Left cardiac atrium (tissue), 4 donors: Measurements from ENCODE around the gene GPS1. TPM values are rescaled to one million over a fixed set of nuclear protein-coding genes. Genes with fewer than 3 reads are reported as not detected.
A peak's percentile ranks its signal among the peaks of the same experiment; 100 is the strongest.

ENCODE experiments used
- ATAC-seq, 2 donors: fragments of 200-7000 bp; cut with Tn5 transposase; one replicate each; pipeline ENCODE4 v1.9.1; 2020; ENCODE audit warnings: mild to moderate bottlenecking in 2 of 2, moderate library complexity in 2 of 2
- DNase-seq: peaks from one replicate; pipeline ENCODE4 v3.0.0-alpha.2; 2020
- intact Hi-C, 2 donors: fragments of 100-400 bp; cut with DNase I; formaldehyde crosslinking; loops; one replicate each; pipeline versions ENCODE4 v1.14.1 to v1.15.1; 2022 to 2023
- total RNA-seq, 2 donors: library from RNA; stranded (reverse); fragmentation: NEBNext Ultra II Directional; extraction: Animal tissue kit (Norgen Biotek cat#: 25700); gene quantifications; one replicate each; pipeline ENCODE4 v1.2.1, GENCODE V29; 2021
- donor health status: DM: no; HTN: yes; CAD: no.
- donor health status: DM: no; HTN: yes; CAD: no; lungs with severe emphysema.
- donor health status: DM: yes; HTN: yes; CAD: no.
- donor health status: Dilated cardiomyopathy.

GPS1 gene
- total RNA-seq, 2 donors from 2014 or later, result 72.2 to 79.3 TPM

DNA sequence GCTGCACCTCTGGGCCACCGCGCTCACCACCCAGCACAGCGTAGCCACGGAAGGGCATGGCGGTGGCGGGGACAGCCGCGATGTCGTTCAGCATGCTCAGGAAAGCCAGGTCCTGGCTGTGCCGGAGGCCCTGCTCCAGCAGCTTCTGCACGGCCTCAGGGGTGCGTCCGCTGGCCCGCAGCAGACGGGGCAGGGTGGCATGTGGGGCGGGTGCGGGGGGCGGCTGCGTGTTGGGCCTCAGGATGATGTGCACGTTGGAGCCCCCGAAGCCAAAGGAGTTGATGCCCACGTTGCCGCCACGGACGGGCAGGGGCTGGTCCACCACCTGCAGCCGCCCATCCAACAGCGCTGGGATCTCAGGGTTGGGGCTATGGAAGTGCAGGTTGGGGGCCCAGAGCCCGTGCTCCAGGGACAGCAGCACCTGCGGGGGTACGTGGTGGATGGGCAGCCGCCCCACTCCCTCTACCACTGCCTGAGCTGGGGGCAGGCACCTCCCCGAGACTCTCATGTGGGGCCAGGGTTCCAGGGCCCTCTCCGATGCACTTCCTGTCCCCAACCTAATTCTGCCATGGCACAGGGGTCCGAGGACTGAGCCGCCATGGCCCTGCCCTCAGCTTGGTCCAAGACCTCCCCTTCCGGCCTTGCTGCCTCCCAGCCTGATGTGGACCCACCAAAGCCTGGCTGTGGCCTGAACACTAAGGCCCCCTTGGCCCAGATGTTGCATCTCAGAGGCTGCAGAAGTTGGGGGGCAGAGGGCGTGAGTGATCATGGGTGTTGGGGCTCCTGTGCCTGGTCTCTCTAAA lies 39.8 kb downstream of the GPS1 start:
- intact Hi-C loops, result no loop called here
- no peak for ATAC-seq
- DNase-seq, result peak; percentile 15

DNA sequence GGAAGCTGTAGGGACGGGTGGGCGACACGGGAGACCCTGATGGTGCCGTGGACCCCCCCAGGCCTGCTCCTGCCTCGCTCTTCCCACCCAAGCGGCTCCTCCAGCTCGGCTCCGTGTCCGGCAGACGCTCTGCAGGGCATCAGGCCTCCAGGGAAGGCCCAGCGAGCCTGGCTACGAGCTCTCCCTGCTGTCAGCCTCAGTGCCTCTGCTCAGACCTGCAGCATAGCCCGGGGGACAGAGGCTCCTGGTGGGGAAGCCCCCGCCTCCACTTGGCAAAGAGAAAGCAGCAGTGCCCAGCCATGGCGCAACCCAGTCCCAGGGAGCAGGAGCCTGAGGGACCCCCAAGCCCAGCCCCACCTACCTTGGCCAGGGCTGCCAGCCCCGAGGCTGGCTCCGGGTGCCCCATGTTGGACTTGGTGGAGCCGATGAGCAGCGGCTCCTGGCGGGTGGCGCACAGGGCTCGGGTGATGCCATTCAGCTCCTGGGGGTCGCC lies 40.4 kb downstream of the GPS1 start:
- peak; percentile 6 for DNase-seq
- intact Hi-C loops, result no loop called here
- ATAC-seq, result no peak

DNA sequence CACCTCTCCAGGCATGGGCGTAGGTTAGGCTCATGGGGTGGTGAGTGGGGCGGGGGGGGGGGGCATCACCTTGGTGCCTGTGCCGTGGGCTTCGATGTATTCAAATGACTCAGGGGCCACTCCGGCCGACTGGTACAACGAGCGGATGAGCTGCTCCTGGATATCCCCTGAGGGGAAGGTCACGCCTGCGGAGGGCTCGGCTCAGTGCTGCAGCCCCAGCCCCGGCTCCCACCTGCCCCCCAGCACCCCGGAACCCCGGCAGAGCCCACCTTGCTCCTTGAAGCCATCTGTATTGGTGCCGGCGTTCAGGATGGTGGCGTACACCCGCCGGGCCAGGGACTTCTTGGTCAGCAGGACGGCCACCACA lies 40.9 kb downstream of the GPS1 start:
- intact Hi-C loops, result no loop called here
- peak; percentile 20 for DNase-seq

DNA sequence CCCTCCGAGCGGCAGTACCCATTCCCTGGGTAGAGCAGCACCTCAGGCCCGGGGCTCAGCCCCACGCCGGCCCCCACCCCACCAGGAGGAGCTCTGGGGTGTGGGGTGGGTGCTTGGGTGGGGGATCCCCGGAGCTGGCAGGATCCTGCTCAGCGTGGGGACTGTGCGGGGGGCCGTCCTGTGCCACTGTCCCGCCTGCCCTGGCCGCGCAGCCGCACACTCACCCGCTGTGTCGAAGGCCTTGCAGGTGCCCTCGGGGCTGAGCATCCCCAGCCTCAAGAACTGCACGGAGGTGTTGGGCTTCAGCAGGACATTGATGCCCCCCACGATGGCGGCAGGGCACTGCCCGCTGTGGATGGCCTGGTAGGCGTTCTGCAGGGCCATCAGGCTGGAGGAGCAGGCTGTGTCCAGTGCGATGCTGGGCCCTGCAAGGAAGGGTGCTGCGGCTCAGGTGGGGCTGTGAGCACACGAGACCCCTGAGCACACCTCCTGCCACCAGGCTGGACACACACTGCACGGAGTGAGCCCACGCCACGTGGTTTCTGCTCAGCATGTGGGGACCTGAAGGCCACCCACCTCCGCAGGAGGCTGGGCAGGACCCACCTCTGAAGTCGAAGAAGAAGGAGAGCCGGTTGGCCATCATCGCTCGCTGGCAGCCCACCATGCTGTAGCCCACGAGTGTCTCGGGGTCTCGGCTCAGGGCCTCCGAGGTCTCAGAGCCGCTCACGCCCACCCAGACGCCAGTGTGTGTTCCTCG lies 41.5 kb downstream of the GPS1 start:
- ATAC-seq, result no peak
- intact Hi-C loops, result no loop called here
- peak; percentile 20 for DNase-seq

More for the DNA sequence above, 40.9 kb downstream of the GPS1 start:
- ATAC-seq, result no peak

DNA sequence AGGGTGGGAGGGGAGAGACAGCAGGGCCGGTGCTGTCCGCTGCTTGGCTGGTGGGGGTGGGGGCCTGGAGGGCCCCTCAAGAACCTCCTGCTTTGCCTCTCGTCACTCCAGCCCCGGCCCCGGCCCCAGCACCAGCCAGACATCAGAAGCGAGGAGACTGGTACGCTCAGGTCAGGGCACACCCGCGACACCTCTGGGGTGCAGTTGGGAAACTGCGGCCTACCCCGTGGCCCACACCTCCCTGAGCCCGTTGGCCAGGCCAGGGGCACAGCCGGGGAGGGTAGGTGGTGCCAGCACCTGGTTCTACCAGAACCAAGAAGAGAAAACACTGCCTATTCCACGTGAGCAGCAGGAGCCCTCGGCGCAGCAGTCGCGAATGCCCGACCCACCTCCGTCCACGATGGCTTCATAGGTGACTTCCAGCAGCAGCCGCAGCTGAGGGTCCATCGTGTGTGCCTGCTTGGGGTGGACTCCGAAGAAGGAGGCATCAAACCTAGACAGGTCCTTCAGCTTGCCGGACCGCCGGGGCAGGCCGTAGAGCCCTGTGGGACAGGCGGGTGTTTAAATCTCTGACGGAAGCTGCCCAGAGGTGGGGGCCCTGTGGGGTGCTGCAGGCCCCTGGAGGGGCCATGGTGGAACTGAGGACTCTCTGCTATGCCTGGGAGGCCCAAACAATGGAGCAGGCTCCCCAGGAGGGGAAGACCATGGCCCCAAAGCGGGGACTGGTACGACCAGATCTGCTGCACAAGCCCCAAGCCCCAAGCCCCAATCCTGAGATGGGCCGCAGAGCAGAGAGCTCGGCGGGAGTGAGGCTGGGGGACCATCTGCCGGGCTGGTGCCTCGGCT lies 43.5 kb downstream of the GPS1 start:
- ATAC-seq (no peak), DNase-seq (peak; percentile 16)
- intact Hi-C loops, result loop anchor here in 1 of 2 donors (5.0 kb wide), 1 partner anchor 58 kb away; the partner anchor contains the start of gene DCXR

DNA sequence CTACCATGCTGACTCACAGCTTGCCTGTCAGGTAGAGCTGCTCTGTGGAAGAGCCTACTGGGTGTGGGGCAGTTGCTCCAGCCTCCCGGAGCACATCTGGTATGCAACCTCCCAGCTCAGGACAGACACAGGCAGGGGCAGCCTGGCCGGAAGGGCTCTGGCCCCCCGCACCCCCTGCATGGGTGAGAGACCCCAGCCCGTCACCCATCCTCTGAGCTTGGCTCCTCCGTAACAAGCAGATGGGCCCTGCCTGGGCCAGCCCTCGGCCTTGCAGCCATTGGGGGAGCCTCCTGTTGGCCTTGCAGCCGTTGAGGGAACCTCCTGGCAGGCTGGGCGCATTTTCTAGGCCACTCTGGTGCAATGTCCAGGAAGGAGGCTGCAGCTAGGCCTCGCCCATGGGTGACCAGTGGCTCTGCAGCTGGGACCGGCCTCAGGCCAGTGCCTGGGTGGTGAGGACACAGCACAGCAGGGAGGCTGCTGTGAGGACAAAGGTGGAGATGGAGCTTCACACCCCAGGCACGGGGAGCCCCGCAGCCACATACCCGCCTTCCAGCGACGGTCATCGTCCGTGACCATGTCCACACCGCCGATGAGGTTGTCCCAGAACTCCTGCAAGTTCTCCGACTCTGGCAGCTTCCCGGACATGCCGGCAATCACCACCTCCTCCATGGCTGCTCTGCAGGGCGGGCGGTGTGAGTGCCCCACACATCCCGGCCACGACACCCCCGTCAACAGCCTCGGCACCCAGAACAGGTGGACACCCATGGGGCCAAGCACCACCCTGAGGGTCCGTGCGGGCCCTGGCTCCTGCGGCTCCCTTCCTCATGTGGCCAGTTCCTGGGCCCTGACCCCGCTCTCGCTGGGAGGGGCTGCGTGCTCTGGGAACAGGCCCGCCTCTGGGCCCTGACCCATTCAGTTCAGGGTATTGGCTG lies 44.3 kb downstream of the GPS1 start:
- DNase-seq (peak; percentile 31), ATAC-seq (no peak)
- intact Hi-C loops, result loop anchor here in 1 of 2 donors (5.0 kb wide), 1 partner anchor 59 kb away; the partner anchor contains the start of gene DCXR

DNA sequence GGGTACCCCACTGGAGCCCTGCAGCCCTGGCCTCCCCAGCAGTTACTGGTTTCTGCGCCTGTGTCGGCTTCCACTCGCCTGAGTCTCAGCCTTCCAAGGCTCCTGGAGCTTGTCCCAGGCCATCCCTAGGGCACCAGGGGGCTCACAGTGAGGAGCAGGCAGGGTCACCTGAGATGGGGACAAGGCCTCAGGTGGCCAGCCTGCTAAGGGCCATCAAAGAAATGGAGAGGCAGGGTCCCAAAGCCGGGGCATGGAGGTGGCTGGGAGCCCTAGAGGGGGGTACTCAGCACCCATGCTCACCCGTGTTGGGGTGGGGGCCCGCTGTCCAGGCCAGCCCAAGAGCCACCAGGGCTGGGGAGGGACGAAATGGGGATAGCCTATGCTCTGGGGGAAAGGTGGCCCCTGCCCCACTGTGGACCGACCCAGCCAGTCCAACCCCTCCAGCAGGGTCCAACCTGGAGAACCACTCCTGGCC lies 45.0 kb downstream of the GPS1 start:
- intact Hi-C loops, result loop anchor here in 1 of 2 donors (5.0 kb wide), 1 partner anchor 59 kb away; the partner anchor contains the start of gene DCXR
- DNase-seq (peak; percentile 26), ATAC-seq (no peak)

DNA sequence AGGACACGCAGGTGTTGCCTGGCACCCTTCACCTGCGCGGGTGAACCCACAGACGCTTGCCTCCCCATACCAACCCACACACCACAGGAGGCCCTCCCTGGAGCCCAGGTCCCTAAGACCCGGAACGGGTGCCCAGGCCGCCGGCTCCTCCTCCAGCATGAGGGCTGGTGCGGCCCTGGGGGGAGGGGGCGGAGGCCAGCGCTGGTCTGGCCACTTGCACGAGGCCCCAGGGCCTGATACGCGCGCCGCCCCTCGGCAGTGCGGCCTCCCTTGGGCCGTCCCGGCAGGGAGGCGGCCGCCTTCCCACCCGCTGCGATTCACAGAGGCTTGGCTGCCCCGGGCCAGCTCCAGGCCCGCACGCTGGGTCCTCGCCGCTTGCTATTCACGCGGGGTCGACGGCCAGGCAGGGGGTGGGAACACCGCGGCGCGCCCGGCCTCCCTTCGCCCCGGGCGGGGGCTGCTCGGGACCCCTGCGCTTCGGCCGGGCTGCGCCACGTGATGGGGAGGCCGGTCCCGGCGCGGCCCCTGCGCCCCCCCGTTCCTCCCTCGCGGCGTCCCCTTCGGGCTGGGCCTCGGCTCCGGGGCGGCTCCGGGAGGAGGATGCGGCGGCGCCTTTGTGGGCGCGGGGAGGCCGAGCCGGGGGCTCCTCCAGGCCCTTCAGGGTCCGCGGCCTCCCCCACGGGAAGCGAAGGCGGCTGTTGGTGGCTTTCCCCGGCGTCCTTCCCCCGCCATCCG lies 45.7 kb downstream of the GPS1 start:
- DNase-seq, result peak; percentile 57
- intact Hi-C loops, result loop anchor here in 1 of 2 donors (5.0 kb wide), 1 partner anchor 60 kb away; the partner anchor contains the start of gene DCXR

DNA sequence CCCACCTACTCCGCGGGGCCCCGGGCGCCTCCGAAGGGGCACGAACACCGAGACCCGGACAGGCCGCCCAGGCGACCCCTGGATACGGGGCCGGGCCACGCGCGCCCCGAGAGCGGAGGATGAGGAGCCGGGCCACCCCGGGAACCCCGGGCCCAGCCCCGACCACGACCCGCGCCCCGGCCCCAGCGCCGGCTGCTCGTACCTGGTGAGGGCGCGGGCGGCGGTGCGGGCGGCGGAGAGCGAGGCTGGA lies 46.1 kb downstream of the GPS1 start:
- DNase-seq, result no peak
- ATAC-seq, result no peak
- intact Hi-C loops, result loop anchor here in 1 of 2 donors (5.0 kb wide), 1 partner anchor 61 kb away; the partner anchor contains the start of gene DCXR

More for the DNA sequence above, 45.7 kb downstream of the GPS1 start:
- peak; percentile 6 to 8 for ATAC-seq

DNA sequence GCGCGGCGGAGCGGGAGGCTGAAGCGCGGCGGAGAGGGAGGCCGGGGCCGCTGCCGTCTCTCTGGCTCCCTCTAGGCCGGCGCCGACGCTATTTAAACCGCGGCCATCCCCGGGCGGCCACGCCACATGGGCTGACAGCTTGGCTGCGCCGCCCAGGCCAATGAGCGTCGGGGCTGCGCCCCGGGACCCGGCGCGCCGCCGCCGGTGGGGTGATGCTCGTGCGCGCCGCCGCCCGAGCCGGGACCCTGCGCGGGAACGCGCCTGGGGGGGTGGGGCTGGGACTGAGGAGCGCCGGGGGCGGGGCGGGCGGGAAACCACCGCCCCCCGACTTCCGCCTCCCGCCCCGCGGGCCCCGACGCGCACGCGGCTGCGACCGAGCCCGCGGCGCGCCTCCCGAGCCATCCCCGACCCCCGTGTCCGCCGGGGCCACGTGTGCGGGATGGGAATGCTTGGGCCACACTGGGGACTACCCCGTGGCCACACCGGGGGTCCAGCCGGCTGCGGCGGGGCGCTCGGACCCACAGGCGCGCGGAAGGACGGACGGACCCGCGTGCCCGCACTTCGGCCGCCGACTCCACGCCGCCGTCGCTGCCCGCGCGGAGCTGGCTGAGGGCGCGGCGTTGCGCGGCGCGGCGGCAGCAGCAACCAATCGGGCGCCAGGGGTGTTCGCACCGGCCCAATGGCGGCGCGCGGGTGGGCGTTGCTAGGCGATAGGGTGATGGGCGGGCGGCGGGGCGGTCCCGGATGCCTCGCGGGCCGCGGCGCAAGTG lies 46.7 kb downstream of the GPS1 start, which contains the start of gene FASN:
FASN (minus strand) TSS at position 68 of the 770 bp plus-strand sequence. CDS start 1,791 bp downstream, outside the sequence.
- intact Hi-C loops, result loop anchor here in 1 of 2 donors (5.0 kb wide), 1 partner anchor 61 kb away; the partner anchor contains the start of gene DCXR
- DNase-seq (peak; percentile 96), ATAC-seq (peak; percentile 82 to 85)

DNA sequence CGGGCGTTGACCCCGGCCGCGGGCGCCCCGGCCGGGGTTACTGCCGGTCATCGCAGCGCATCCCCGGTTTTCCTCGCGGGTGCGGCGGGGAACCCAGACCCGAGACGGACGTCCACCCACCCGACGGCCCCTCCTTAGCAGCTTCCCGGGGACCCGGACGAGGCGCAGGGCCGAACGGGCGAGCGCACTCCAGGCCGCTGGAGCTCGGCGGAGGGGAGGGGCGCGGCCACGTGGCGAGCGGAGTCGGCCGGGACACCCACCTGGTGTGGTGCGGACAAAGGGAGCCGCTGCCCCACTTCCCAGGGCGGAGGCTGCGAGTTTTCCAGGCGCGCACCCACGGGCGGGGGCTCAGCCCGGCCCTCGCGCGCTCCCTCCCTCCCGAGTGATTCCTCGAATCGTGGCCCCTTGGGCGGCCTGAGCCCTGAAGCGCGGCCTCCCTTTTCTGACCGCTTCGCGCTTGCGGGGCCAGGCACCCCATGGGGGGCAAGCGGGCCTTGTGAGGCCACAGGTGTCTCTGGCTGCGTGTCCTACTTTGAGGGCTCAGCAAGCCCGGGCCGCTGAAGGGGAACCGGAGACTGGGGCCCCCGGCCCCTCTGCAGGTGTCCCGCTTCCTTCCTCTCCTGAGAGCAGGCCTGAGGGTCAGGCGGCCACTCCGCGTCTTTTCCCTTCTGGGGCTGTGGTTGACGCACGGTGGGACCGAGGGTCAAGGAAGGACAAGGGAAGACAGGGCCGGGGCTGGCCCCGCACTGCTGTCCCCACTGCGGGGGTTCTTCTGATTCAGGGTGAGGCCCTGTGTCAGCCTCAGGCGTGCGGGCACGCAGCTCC lies 47.5 kb downstream of the GPS1 start:
- no peak for DNase-seq
- peak; percentile 1 to 13 for ATAC-seq
- intact Hi-C loops, result loop anchor here in 1 of 2 donors (5.0 kb wide), 1 partner anchor 62 kb away; the partner anchor contains the start of gene DCXR

DNA sequence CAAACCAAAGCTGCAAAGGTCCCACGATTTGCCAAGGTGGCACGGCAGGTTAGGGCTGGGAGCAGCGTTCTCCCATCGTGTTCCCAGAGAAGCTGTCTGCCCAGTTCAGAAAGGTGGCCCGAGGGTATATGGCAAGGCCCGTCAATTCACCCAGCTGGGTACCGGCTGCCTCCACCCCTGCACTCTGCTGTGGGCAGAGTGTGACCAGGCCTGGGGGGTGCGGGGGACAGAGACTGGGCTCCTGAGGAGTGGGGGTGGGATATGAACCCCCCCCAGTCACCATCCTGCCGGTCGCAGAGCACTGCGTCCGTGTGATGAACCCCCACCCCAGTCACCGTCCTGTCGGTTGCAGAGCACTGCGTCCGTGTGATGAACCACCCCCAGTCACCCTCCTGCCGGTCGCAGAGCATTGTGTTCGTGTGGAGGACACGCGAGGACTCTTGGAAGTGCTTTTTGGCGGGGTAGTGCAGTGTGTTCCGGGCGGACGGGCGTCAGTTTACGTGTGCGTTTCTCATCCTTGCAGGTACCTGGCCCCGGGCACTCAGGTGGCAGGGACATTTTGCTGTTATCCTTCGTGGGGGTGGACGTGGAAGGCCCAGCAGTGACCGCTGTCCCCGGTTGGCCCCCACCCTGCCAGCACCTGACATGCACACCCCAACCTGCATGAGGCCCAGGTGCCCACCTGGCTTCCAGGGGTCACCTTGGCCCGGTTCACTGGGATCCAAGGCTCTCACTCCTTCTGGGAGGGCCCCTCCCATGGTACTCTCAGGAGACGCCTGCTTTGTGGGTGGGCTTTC lies 49.0 kb downstream of the GPS1 start:
- DNase-seq, result peak; percentile 21
- no peak for ATAC-seq
- intact Hi-C loops, result no loop called here

DNA sequence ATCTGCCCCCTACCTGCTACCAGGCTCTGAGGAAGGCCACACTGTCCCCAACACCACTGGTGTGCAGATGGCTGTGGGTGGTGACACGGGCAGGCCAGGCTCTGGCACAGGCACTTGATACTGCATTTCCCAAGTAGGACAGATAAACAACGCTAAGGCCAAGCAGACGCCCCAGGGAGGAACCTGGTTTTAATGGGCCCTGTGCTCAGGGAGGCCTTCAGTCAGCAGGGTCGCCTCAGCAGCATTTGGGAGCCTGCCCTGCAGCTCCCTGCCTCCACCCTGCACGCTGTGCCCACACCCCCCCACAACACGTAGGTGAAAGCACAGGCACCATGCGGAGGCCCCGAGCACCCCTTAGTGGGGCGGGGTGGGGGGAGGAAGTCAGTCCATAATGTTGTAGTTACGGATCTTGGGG lies 49.6 kb downstream of the GPS1 start:
- intact Hi-C loops, result no loop called here
- no peak for ATAC-seq
- no peak for DNase-seq

DNA sequence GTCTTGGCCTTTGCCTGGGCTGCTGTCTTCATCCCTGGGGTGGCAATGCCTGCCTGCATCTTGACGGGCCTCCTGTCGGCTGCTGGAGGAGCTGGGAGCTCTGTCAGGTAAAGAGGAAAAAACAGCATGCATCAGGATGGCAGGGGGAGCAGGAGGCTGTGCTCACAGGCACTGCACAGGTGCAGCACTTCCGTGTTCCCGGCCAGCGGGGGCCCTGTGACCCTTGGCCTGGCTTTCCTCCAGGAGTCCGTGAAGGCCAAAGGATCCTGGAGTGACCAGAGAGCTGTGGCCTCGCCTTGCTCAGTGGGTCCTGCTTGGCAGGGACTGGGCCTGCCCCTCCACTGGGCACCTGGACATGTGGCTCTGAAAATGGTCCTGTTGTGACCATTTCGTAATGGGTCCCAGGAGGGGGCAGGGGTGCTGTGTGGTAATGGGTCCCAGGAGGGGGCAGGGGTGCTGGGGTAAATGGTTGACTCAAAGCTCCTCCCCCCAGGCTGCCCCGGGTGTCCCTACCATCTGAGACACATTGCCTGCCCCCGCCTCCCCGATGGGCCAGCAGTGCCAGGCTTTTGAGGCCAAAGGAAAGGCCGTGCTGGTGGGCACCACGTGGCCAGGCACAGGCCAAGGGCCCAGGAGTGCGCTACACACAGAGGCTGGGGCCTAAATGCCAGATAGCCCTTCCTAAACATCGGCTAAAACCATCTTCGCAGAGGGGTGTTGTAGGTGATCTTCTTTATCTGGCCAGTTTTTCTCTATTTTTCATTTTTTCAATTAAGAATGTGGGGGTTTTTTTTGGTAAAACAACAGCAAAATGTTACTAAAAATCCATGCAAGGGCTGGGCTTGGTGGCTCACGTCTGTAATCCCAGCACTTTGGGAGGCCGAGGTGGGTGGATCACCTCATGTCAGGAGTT lies 50.3 kb downstream of the GPS1 start:
- peak; percentile 27 for DNase-seq
- ATAC-seq, result no peak
- intact Hi-C loops, result no loop called here
